ENCODE measurements around the gene OR10G4.
A peak's percentile ranks its signal among the peaks of the same experiment; 100 is the strongest.
"Not testable (repeated sequence)": the region's sequence is repeated elsewhere in the genome, so short reads cannot be mapped to it uniquely, and the experiment has no call there.

Gene OR10G4

GRCh38 chr11:124012697-124013096, at the start of gene OR10G4:
Gene OR10G4 (plus strand): TSS chr11:124012997. CDS start chr11:124015575, 2,578 bp downstream.
- no peak within 1 kb of the TSS for H3K4me3 ChIP-seq (ENCODE audit: low read length)
- no peak for DNase-seq (ENCODE audit: low read depth)
- TF ChIP-seq CTCF (conservative IDR thresholded peaks at IDR 0.05; ENCODE audit: low read length): no peak

- no peak for TF ChIP-seq CTCF (conservative IDR thresholded peaks at IDR 0.05; ENCODE audit: low read length)
- peak; percentile 57 for DNase-seq (ENCODE audit: low read depth)
- H3K4me3 ChIP-seq (ENCODE audit: low read length): no peak overlapping the region
These were observed 39.0 kb upstream of the OR10G4 start for GRCh38 chr11:123973816-123974215.

- no peak for TF ChIP-seq CTCF (conservative IDR thresholded peaks at IDR 0.05; ENCODE audit: low read length)
- no peak overlapping the region for H3K4me3 ChIP-seq (ENCODE audit: low read length)
- no peak for DNase-seq (ENCODE audit: low read depth)
These were observed 35.8 kb upstream of the OR10G4 start for GRCh38 chr11:123976770-123977560.

- H3K4me3 ChIP-seq (ENCODE audit: low read length): no peak within 1 kb of the TSS
- TF ChIP-seq CTCF (conservative IDR thresholded peaks at IDR 0.05; ENCODE audit: low read length): no peak
- DNase-seq (ENCODE audit: low read depth): peak; percentile 3
These were observed 35.0 kb upstream of the OR10G4 start, which contains the start of gene OR10S1 for GRCh38 chr11:123977731-123978347. Gene OR10S1 (minus strand): TSS chr11:123977781. CDS start chr11:123977664, 117 bp downstream.

GRCh38 chr11:123979311-123979710, 33.5 kb upstream of the OR10G4 start:
- H3K4me3 ChIP-seq (ENCODE audit: low read length): no peak overlapping the region
- TF ChIP-seq CTCF (conservative IDR thresholded peaks at IDR 0.05; ENCODE audit: low read length): no peak
- DNase-seq (ENCODE audit: low read depth): no peak

- no peak for DNase-seq (ENCODE audit: low read depth)
- no peak for TF ChIP-seq CTCF (conservative IDR thresholded peaks at IDR 0.05; ENCODE audit: low read length)
- no peak within 1 kb of the TSS for H3K4me3 ChIP-seq (ENCODE audit: low read length)
These were observed 17.7 kb upstream of the OR10G4 start, which contains the start of gene OR10G6 for GRCh38 chr11:123995119-123995518. Gene OR10G6 (minus strand): TSS chr11:123995161. CDS start chr11:123995161, 0 bp downstream.

GRCh38 chr11:124015837-124016236, 3.0 kb downstream of the OR10G4 start:
- H3K4me3 ChIP-seq (ENCODE audit: low read length); DNase-seq (ENCODE audit: low read depth): not testable (repeated sequence)
